BJ (cell line): ENCODE results near the gene KIAA0753. TPM values are rescaled to one million over a fixed set of nuclear protein-coding genes. Genes with fewer than 3 reads are reported as not detected.

Experiments
- CTCF ChIA-PET: fragments of 350-600 bp; formaldehyde crosslinking; extraction: SDS; loops from one replicate; lab custom pipeline; 2021; ENCODE audit warnings: antibody characterized with exemption, inconsistent platforms; lab: Yijun Ruan, JAX
- POLR2A ChIA-PET: fragments of 300-600 bp; sonication (Branson Sonifier 250); formaldehyde crosslinking; extraction: SDS; loops from one replicate; lab custom pipeline; 2021; ENCODE audit warnings: antibody characterized with exemption; lab: Charles Lee
- DNase-seq: peaks from one replicate; pipeline ENCODE4 v3.0.0-alpha.2; 2011; ENCODE audit warnings: low read depth
- H3K27me3 ChIP-seq: 2 replicates; pipeline ENCODE4 v1.6.0; 2011; ENCODE audit warnings: low read length; ENCODE audit not compliant: control insufficient read depth, insufficient read depth
- H3K36me3 ChIP-seq: 2 replicates; pipeline ENCODE4 v1.5.1; 2011; ENCODE audit warnings: low read length; ENCODE audit not compliant: control insufficient read depth, insufficient read depth
- H3K4me3 ChIP-seq: 2 replicates; pipeline ENCODE4 v1.5.1; 2011; ENCODE audit warnings: low read depth, mild to moderate bottlenecking, control low read depth, low read length
- polyA plus RNA-seq: library from polyadenylated mRNA; depleted of rRNA; stranded (reverse); fragments of >200 nt; gene quantifications from 2 replicates; pipeline ENCODE4 v1.2.3, GENCODE V29; 2011
- TF ChIP-seq, protein P1 (sequence below): IDR thresholded peaks from 2 replicates; pipeline ENCODE4 v1.5.1; 2011; ENCODE audit warnings: low read depth, mild to moderate bottlenecking, control low read depth, inconsistent platforms, low read length, moderate library complexity; ENCODE audit not compliant: insufficient read depth

The KIAA0753 gene
- polyA plus RNA-seq, 1 experiment = 5.4 TPM

- peak overlapping the region; percentile 84 for H3K4me3 ChIP-seq
- peaks cover 2% of the 10 kb centered on the region for H3K36me3 ChIP-seq
- DNase-seq = no peak
- POLR2A ChIA-PET = no interaction called here
- no peaks in the 10 kb centered on the region for H3K27me3 ChIP-seq
- TF ChIP-seq, protein P1, sequence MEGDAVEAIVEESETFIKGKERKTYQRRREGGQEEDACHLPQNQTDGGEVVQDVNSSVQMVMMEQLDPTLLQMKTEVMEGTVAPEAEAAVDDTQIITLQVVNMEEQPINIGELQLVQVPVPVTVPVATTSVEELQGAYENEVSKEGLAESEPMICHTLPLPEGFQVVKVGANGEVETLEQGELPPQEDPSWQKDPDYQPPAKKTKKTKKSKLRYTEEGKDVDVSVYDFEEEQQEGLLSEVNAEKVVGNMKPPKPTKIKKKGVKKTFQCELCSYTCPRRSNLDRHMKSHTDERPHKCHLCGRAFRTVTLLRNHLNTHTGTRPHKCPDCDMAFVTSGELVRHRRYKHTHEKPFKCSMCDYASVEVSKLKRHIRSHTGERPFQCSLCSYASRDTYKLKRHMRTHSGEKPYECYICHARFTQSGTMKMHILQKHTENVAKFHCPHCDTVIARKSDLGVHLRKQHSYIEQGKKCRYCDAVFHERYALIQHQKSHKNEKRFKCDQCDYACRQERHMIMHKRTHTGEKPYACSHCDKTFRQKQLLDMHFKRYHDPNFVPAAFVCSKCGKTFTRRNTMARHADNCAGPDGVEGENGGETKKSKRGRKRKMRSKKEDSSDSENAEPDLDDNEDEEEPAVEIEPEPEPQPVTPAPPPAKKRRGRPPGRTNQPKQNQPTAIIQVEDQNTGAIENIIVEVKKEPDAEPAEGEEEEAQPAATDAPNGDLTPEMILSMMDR = no peak
- CTCF ChIA-PET = interaction anchor here (0.7 to 2.7 kb wide), 4 partner anchors 11 to 166 kb away, joined by 3 to 17 read pairs (median 4); no protein-coding TSS in a partner anchor
Observed at GRCh38 chr17:6639014-6639585, 1.4 kb downstream of the KIAA0753 start.

- no peaks in the 10 kb centered on the region for H3K27me3 ChIP-seq
- no peaks in the 10 kb centered on the region for H3K36me3 ChIP-seq
- ChIA-PET CTCF (interaction anchor here (0.7 to 2.7 kb wide), 4 partner anchors 10 to 165 kb away, joined by 3 to 17 read pairs (median 4); no protein-coding TSS in a partner anchor), POLR2A (no interaction called here)
- TF ChIP-seq, protein P1 = no peak
- peak overlapping the region; percentile 84; the same call in 1 of the 2 replicates for H3K4me3 ChIP-seq
- no peak for DNase-seq
Observed at GRCh38 chr17:6638046-6638908, 2.2 kb downstream of the KIAA0753 start.

- H3K4me3 ChIP-seq = no peak overlapping the region
- TF ChIP-seq, protein P1 = no peak
- H3K36me3 ChIP-seq = no peaks in the 10 kb centered on the region
- ChIA-PET POLR2A (no interaction called here), CTCF (interaction anchor here (1.0 kb wide), 1 partner anchor 28 kb away, joined by 3 read pairs; no protein-coding TSS in a partner anchor)
- no peaks in the 10 kb centered on the region for H3K27me3 ChIP-seq
- no peak for DNase-seq
Observed at GRCh38 chr17:6637458-6637840, 3.1 kb downstream of the KIAA0753 start.

- ChIA-PET CTCF (interaction anchor here (1.0 kb wide), 1 partner anchor 29 kb away, joined by 3 read pairs; no protein-coding TSS in a partner anchor), POLR2A (no interaction called here)
Observed at GRCh38 chr17:6636616-6637457, 3.7 kb downstream of the KIAA0753 start.

More at GRCh38 chr17:6636616-6637457, 3.7 kb downstream of the KIAA0753 start:
- TF ChIP-seq, protein P1 = no peak
- Histone ChIP-seq H3K27me3 (no peaks in the 10 kb centered on the region), H3K4me3 (no peak overlapping the region), H3K36me3 (peaks cover 2% of the 10 kb centered on the region; the same call in 1 of the 2 replicates)
- DNase-seq = no peak
